Dermis blood vessel endothelial cell (primary cell): Measurements from ENCODE around the gene ASCL2. TPM values are rescaled to one million over a fixed set of nuclear protein-coding genes. Genes with fewer than 3 reads are reported as not detected.
"Not testable (repeated sequence)": the region's sequence is repeated elsewhere in the genome, so short reads cannot be mapped to it uniquely, and the experiment has no call there.

ENCODE experiments used
- DNase-seq: peaks from one replicate; pipeline ENCODE4 v3.0.0; 2010
- total RNA-seq: library from RNA; depleted of rRNA; stranded (reverse); fragments of >200 nt; gene quantifications from 2 replicates; pipeline ENCODE4 v1.2.3, GENCODE V29; 2014

Gene ASCL2
- total RNA-seq, 1 donor from 2014 or later: not detected

GRCh38 chr11:2259466-2259830 lies 10.9 kb downstream of the ASCL2 start:
- no peak for DNase-seq

- DNase-seq: no peak
Observed at GRCh38 chr11:2258501-2259465, 11.6 kb downstream of the ASCL2 start.

GRCh38 chr11:2256951-2257700 lies 13.3 kb downstream of the ASCL2 start:
- DNase-seq: no peak

GRCh38 chr11:2256293-2256913 lies 14.0 kb downstream of the ASCL2 start:
- no peak for DNase-seq

- no peak for DNase-seq
Observed at GRCh38 chr11:2252018-2252417, 18.4 kb downstream of the ASCL2 start.

- DNase-seq: no peak
Observed at GRCh38 chr11:2251138-2251537, 19.2 kb downstream of the ASCL2 start.

GRCh38 chr11:2250485-2250884 lies 19.9 kb downstream of the ASCL2 start:
- DNase-seq: no peak

GRCh38 chr11:2250041-2250440 lies 20.3 kb downstream of the ASCL2 start:
- no peak for DNase-seq

- no peak for DNase-seq
Observed at GRCh38 chr11:2249189-2249916, 21.0 kb downstream of the ASCL2 start.

GRCh38 chr11:2248762-2249161 lies 21.6 kb downstream of the ASCL2 start:
- no peak for DNase-seq

- no peak for DNase-seq
Observed at GRCh38 chr11:2248242-2248641, 22.1 kb downstream of the ASCL2 start.

GRCh38 chr11:2247496-2247895 lies 22.9 kb downstream of the ASCL2 start:
- no peak for DNase-seq

GRCh38 chr11:2240834-2241233 lies 29.6 kb downstream of the ASCL2 start:
- no peak for DNase-seq

- no peak for DNase-seq
Observed at GRCh38 chr11:2237457-2238238, 32.7 kb downstream of the ASCL2 start.

GRCh38 chr11:2236381-2237134 lies 33.8 kb downstream of the ASCL2 start:
- DNase-seq: not testable (repeated sequence)

GRCh38 chr11:2235588-2236326 lies 34.6 kb downstream of the ASCL2 start:
- DNase-seq: no peak

GRCh38 chr11:2234963-2235362 lies 35.4 kb downstream of the ASCL2 start:
- no peak for DNase-seq

GRCh38 chr11:2233693-2234455 lies 36.5 kb downstream of the ASCL2 start:
- no peak for DNase-seq

- DNase-seq: no peak
Observed at GRCh38 chr11:2229713-2230297, 40.6 kb downstream of the ASCL2 start.
